Smooth muscle cell (in vitro differentiated cells): ENCODE data around the gene BSN. TPM values are rescaled to one million over a fixed set of nuclear protein-coding genes. Genes with fewer than 3 reads are reported as not detected.

Experiments
- DNase-seq: peaks from one replicate; lab custom pipeline; 2025; ENCODE audit not compliant: unreplicated experiment; lab: John Stamatoyannopoulos, UW
- H2AFZ ChIP-seq: fragments of 200-600 bp; sonication (generic); 2 replicates; pipeline ENCODE4 v1.6.0; 2016; ENCODE audit warnings: antibody characterized with exemption, low read depth, mild to moderate bottlenecking
- H3F3A ChIP-seq: fragments of 200-600 bp; sonication (generic); 2 replicates; pipeline ENCODE4 v1.6.0; 2017; ENCODE audit warnings: antibody characterized with exemption, low read depth
- H3K27ac ChIP-seq: fragments of 200-600 bp; sonication (generic); 2 replicates; pipeline ENCODE4 v1.5.1; 2016; ENCODE audit warnings: low read depth, mild to moderate bottlenecking
- H3K27me3 ChIP-seq: fragments of 200-600 bp; sonication (generic); 2 replicates; pipeline ENCODE4 v1.6.1; 2016; ENCODE audit warnings: low read depth, mild to moderate bottlenecking
- H3K36me3 ChIP-seq: fragments of 200-600 bp; sonication (generic); 2 replicates; pipeline ENCODE4 v1.5.1; 2016; ENCODE audit warnings: low read depth
- H3K4me1 ChIP-seq: fragments of 200-600 bp; sonication (generic); 2 replicates; pipeline ENCODE4 v1.5.1; 2016; ENCODE audit warnings: low read depth
- H3K4me2 ChIP-seq: fragments of 200-600 bp; sonication (generic); 2 replicates; pipeline ENCODE4 v1.6.0; 2016; ENCODE audit warnings: mild to moderate bottlenecking
- H3K4me3 ChIP-seq: fragments of 200-600 bp; sonication (generic); 2 replicates; pipeline ENCODE4 v1.5.1; 2016; ENCODE audit warnings: mild to moderate bottlenecking
- H3K79me2 ChIP-seq: fragments of 200-600 bp; sonication (generic); 2 replicates; pipeline ENCODE4 v1.6.0; 2016; ENCODE audit warnings: low read depth, mild to moderate bottlenecking
- H3K9ac ChIP-seq: fragments of 200-600 bp; sonication (generic); 2 replicates; pipeline ENCODE4 v1.6.0; 2016; ENCODE audit warnings: low read depth
- H3K9me3 ChIP-seq: fragments of 200-600 bp; sonication (generic); replicated peaks from 2 replicates; pipeline ENCODE4 v1.5.1; 2016; ENCODE audit warnings: low read depth
- H4K20me1 ChIP-seq: fragments of 200-600 bp; sonication (generic); 2 replicates; pipeline ENCODE4 v1.6.0; 2016; ENCODE audit warnings: low read depth
- WGBS: methylation state at CpG from one replicate; pipeline ENCODE4 v1.1.7; 2016; ENCODE audit warnings: low lambda C conversion rate; 5-methylcytosine and 5-hydroxymethylcytosine counted together
- polyA plus RNA-seq: library from polyadenylated mRNA; unstranded; fragments of >200 nt; fragmentation: Nextera tagmentation; extraction: Ambion mirVana; gene quantifications from 2 replicates; pipeline ENCODE4 v1.2.1, GENCODE V29; 2016
- total RNA-seq: library from RNA; depleted of rRNA; stranded (reverse); fragments of >200 nt; gene quantifications from 2 replicates; pipeline ENCODE4 v1.2.3, GENCODE V29; 2014
- TF ChIP-seq, protein P1 (sequence below): fragments of 200-600 bp; sonication (generic); IDR thresholded peaks from 2 replicates; pipeline ENCODE4 v1.5.1; 2017; ENCODE audit warnings: borderline replicate concordance, mild to moderate bottlenecking, antibody characterized with exemption; ENCODE audit not compliant: insufficient read depth, poor library complexity, severe bottlenecking

Gene BSN, protein sequence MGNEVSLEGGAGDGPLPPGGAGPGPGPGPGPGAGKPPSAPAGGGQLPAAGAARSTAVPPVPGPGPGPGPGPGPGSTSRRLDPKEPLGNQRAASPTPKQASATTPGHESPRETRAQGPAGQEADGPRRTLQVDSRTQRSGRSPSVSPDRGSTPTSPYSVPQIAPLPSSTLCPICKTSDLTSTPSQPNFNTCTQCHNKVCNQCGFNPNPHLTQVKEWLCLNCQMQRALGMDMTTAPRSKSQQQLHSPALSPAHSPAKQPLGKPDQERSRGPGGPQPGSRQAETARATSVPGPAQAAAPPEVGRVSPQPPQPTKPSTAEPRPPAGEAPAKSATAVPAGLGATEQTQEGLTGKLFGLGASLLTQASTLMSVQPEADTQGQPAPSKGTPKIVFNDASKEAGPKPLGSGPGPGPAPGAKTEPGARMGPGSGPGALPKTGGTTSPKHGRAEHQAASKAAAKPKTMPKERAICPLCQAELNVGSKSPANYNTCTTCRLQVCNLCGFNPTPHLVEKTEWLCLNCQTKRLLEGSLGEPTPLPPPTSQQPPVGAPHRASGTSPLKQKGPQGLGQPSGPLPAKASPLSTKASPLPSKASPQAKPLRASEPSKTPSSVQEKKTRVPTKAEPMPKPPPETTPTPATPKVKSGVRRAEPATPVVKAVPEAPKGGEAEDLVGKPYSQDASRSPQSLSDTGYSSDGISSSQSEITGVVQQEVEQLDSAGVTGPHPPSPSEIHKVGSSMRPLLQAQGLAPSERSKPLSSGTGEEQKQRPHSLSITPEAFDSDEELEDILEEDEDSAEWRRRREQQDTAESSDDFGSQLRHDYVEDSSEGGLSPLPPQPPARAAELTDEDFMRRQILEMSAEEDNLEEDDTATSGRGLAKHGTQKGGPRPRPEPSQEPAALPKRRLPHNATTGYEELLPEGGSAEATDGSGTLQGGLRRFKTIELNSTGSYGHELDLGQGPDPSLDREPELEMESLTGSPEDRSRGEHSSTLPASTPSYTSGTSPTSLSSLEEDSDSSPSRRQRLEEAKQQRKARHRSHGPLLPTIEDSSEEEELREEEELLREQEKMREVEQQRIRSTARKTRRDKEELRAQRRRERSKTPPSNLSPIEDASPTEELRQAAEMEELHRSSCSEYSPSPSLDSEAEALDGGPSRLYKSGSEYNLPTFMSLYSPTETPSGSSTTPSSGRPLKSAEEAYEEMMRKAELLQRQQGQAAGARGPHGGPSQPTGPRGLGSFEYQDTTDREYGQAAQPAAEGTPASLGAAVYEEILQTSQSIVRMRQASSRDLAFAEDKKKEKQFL (N-terminal part only)
- total RNA-seq: under 0.01 and 0.22 TPM in 2 replicates
- 0.07 and 0.50 TPM in 2 replicates for polyA plus RNA-seq

DNA sequence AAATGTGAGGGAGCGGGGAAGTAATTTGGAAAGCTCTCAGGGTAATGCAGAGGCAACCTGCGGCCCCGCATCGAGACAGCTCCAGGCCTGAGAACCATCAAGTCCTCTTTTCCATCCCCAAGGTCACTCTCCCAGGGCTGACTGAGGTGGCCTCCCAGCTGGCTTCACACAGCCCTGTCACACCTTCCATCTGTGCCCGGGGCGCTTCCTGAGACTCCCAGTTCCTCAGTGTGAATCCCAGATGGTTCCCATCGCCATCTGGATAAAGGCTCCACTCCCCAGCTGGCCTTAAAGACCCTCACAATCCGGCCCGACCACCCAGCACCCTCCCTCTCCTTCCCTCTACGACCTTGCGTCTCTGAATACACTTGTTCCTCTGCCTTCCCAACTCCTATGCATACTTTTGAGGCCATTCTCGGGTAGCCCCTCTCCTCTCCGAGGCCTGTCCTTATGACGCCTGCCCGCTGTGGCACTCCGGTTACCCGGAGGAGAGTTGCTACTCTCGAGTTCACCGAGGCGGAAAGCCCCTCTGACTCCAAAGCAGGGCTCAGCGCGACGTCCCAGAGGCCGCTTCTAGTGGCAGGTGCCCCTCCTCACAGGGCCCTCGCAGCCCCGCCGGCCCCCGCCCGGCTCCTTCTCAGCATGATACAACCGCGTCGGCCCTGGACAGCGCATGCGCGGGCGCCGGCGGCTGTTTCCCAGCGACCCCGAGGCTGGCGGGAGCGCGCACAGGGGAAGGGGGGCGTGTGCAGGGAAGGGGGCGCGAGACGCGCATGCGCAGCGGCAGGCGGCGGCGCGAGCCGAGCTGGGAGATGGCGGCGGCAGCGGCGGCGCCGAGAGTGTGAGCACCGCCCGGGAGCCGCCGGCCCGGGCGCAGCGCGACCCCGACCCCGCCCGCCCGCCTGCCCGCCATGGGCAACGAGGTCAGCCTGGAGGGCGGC, at the start of gene BSN:
Gene BSN (plus strand): TSS at position 786 of the 941 bp plus-strand sequence. CDS start 126 bp downstream, at position 912.
- Histone ChIP-seq H3K9ac (peak within 1 kb of the TSS; percentile 18), H3K4me2 (peak within 1 kb of the TSS; percentile 93), H2AFZ (peak within 1 kb of the TSS; percentile 93), H4K20me1 (no peaks in the 10 kb centered on the region), H3K79me2 (no peaks in the 10 kb centered on the region), H3K27ac (no peak within 1 kb of the TSS), H3K27me3 (peaks cover 21% of the 10 kb centered on the region), H3K4me1 (peaks cover 3% of the 10 kb centered on the region), H3F3A (peaks cover 3% of the 10 kb centered on the region), H3K4me3 (peak within 1 kb of the TSS; percentile 63), H3K9me3 (no peaks in the 10 kb centered on the region), H3K36me3 (no peaks in the 10 kb centered on the region)
- DNase-seq: peak; percentile 82
- TF ChIP-seq, protein P1, sequence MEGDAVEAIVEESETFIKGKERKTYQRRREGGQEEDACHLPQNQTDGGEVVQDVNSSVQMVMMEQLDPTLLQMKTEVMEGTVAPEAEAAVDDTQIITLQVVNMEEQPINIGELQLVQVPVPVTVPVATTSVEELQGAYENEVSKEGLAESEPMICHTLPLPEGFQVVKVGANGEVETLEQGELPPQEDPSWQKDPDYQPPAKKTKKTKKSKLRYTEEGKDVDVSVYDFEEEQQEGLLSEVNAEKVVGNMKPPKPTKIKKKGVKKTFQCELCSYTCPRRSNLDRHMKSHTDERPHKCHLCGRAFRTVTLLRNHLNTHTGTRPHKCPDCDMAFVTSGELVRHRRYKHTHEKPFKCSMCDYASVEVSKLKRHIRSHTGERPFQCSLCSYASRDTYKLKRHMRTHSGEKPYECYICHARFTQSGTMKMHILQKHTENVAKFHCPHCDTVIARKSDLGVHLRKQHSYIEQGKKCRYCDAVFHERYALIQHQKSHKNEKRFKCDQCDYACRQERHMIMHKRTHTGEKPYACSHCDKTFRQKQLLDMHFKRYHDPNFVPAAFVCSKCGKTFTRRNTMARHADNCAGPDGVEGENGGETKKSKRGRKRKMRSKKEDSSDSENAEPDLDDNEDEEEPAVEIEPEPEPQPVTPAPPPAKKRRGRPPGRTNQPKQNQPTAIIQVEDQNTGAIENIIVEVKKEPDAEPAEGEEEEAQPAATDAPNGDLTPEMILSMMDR: no peak
- WGBS: 8% methylated on average over 40 of the region's 76 CpGs

DNA sequence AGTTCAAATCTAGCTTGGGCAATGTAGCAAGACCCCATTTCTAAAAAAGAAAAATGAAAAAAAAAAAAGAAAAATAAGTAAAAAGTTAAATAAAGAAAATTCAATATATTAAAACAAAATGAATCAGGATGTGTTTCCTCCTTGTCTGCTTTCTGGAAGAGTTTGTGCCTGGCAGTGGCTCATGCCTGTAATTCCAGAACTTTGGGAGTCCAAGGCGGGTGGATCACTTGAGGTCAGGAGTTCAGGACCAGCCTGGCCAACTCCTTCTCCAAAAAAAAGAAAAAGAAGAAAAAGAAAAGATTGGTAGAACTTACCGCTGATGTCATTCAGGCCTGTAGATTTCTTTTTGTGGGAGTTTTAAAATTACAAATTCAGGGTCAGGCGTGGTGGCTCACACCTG, 47.4 kb upstream of the BSN start:
- Histone ChIP-seq H2AFZ (no peak overlapping the region), H3K27me3 (no peaks in the 10 kb centered on the region), H4K20me1 (peaks cover 27% of the 10 kb centered on the region), H3K36me3 (no peaks in the 10 kb centered on the region), H3K9me3 (no peaks in the 10 kb centered on the region), H3K4me1 (no peaks in the 10 kb centered on the region), H3K27ac (no peak overlapping the region), H3F3A (no peaks in the 10 kb centered on the region), H3K9ac (no peak overlapping the region), H3K4me3 (no peak overlapping the region), H3K79me2 (peaks cover 58% of the 10 kb centered on the region), H3K4me2 (no peak overlapping the region)
- TF ChIP-seq, protein P1: no peak
- WGBS: 89% methylated on average over 3 of the region's 3 CpGs
- no peak for DNase-seq

DNA sequence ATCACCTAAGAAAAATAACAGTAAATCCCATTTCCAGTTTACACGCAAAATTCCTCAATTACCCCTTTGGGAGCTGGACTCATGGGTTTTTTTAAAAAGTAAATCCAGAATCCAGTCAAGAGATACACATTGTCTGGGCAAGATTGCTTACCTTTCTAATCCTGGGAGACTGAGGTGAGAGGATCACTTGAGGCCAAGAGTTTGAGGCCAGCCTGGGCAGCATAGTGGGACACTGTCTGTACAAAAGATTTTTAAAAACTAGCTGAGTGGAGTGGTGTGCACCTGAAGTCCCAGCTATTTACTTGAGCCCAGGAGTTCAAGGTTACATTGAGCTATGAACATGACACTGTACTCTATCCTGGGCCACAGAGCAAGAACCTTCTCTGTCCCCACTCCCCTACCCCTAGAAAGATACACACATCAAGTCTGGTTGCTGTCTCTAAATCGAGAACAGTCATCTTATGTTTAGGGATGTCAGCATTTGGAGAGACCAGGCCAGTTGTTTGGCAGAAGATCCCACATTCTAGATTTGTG, 45.2 kb upstream of the BSN start:
- DNase-seq: no peak

More for the DNA sequence above, 45.2 kb upstream of the BSN start:
- Histone ChIP-seq H3K27ac (no peak overlapping the region), H3F3A (peaks cover 3% of the 10 kb centered on the region), H3K27me3 (no peaks in the 10 kb centered on the region), H3K4me2 (no peak overlapping the region), H3K9me3 (no peaks in the 10 kb centered on the region), H3K79me2 (peaks cover 41% of the 10 kb centered on the region), H3K9ac (no peak overlapping the region), H3K4me3 (no peak overlapping the region), H4K20me1 (peaks cover 27% of the 10 kb centered on the region), H3K36me3 (no peaks in the 10 kb centered on the region), H2AFZ (no peak overlapping the region), H3K4me1 (no peaks in the 10 kb centered on the region)
- TF ChIP-seq, protein P1: no peak
- 48% methylated on average over 2 of the region's 2 CpGs for WGBS
